ENCODE data around the gene ECSCR.
"Not testable (repeated sequence)": the region's sequence is repeated elsewhere in the genome, so short reads cannot be mapped to it uniquely, and the experiment has no call there.

ECSCR gene, protein sequence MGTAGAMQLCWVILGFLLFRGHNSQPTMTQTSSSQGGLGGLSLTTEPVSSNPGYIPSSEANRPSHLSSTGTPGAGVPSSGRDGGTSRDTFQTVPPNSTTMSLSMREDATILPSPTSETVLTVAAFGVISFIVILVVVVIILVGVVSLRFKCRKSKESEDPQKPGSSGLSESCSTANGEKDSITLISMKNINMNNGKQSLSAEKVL

DNA sequence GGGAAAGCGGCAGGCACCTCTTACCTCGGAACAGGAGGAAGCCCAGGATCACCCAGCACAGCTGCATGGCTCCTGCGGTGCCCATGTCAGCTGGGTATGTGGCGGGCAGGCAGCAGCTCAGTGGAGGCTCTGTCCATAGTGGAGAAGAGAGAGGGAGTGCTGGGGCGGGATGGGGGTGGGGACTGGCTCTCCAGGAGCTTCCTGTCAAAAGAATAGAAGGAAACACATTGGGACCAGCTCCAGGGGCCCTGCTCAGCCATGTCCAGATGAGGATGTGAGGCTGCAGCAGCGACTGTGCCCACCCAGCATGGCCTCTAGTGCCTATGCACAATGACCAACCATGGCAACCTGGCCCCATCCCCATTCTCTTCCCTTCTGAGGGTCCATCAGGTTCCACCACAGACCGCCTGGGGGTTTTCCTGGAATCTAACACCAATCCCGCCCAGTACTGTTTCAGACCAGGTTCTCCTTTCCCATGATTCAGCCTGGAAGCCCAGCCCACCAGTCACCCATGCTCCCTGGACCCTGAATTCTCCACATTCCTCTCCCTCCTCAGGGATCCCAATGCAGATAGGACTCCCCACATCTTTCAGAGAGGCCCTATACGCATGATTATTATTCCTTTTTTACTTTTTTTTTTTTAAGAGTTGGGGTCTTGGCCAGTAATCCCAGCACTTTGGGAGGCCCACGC is at the start of gene ECSCR:
Gene ECSCR, minus strand, starts transcription at position 158 of the 691 bp plus-strand sequence. Its CDS starts 73 bp downstream, at position 85.
- no peak for DNase-seq (ENCODE audit: low read depth in 2 of 2)

DNA sequence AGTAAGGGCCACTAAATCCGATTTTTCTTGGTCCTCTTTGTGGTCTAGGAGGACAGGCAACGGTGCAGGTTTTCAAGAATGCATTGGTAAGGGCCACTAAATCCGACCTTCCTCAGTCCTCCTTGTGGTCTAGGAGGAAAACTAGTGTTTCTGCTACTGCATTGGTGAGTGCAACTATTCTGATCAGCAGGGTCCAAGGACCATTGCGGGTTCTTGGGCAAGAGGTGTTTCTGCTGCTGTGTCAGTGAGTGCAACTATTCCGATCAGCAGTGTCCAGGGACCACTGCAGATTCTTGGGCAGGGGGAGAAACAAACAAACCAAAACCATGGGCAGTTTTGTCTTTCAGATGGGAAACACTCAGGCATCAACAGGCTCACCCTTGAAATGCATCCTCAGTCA is 42.2 kb upstream of the ECSCR start:
- DNase-seq (ENCODE audit: low read depth in 2 of 2), result not testable (repeated sequence)

DNA sequence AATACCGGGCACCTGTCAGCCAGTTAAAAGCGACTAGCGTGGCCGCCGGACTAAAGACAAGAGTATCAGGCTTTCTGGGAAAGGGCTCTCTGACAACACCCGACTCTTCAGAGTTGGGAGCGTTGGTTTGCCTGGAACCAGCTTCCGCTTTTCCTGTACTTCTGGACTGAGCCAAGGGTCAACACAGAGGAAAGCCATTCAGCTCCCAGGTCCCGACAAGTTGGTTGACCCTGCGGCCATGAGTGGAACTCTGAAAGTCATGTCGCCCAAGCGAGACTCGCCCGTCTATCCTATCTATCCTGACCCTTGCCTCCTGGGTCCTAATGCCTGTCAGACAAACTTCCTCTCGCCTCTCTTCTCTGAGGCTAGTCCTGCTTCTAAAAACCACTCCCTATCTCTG is 41.3 kb upstream of the ECSCR start:
- DNase-seq (ENCODE audit: low read depth in 2 of 2), result not testable (repeated sequence)

DNA sequence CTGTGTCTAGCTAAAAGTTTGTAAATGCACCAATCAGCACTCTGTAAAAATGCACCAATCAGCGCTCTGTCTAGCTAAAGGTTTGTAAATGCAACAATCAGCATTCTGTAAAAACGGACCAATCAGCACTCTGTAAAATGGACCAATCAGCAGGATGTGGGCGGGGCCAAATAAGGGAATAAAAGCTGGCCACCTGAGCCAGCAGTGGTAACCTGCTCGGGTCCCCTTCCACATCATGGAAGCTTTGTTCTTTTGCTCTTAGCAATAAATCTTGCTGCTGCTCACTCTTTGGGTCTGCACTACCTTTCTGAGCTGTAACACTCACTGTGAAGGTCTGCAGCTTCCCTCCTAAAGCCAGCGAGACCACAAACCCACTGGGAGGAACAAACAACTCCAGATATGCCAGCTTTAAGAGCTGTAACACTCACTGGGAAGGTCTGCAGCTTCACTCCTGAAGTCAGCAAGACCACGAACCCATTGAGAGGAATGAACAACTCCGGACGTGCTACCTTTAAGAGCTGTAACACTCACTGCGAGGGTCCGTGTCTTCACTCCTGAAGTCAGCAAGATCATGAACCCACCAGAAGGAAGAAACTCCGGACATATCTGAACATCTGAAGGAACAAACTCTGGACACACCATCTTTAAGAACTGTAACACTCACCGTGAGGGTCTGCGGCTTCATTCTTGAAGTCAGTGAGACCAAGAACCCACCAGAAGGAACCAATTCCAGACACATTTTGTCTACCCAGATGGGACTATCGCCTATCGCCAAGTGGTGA is 40.7 kb upstream of the ECSCR start:
- not testable (repeated sequence) for DNase-seq (ENCODE audit: low read depth in 2 of 2)

DNA sequence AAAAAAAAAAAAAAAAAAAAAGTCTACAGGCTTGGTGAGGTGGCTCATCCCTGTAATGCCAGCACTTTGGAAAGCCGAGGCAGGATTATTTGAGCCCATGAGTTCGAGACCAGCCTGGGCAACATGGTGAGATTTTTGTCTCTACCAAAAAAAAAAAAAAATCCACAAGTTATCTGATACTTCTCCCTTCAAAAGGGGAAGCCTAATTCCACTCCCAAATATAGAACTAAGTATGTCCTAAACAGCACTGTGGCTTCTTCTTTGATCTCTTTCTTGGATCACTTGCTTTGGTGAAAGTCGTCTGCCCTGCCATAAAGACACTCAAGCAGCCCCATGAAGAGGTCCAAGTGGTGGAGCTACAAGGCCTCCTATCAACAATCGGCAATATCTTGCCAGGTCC is 38.8 kb upstream of the ECSCR start:
- no peak for DNase-seq (ENCODE audit: low read depth in 2 of 2)

DNA sequence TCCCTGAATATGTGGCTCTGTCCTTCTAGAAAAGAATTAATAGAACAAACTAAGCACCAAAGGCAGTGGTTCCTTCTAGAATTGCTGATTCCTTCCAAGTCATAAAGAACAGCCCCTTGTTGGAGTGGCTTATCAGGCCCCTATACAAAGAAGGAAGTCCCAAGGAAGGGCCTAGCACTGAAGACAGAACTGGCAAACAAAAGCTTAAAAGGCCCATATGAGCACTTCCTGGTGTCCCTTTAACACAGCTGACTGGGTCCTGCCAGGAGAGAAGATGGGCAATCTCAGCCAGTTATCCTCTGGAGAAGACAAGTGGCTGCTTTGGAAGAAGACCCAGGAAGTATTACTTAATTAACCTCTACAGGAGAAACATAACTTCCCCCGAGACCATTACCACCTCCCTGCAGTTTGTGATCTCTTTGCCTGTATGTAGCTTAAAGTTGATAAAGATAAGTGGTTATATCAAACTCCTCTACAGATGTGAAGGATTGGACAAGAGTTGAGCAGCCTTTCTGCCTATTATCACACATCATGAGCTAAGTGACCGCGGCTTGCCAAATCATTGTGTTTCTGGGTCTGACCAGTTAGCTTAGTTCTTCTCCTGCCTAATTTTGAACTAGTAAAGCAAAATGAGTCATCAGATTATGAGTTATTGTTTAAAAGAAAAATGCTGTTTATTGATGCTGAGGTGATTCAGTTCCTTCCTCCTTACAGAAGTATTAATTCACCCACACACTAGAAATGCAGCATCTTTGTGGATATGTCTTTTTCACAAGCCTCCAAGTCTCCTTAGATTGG is 33.3 kb upstream of the ECSCR start:
- no peak for DNase-seq (ENCODE audit: low read depth in 2 of 2)

DNA sequence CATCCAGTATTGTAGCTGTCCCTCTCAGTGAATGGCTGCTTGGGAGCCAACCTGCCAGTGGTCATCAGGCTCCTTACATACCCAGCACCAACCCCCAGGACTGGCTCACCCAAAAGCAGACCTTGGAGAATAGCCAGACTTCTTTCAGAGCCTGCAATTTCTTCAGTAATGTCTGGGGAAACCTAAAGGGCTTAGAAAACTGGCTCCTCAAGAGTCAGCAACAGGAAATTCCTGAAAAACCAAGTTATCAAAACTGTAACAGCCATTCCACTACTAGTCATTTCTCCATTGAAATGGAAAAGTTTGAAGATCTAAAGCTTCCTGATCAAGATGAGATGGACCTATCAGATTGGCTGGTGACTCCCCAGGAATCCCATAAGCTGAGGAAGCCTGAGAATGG is 32.3 kb upstream of the ECSCR start:
- no peak for DNase-seq (ENCODE audit: low read depth in 2 of 2)

DNA sequence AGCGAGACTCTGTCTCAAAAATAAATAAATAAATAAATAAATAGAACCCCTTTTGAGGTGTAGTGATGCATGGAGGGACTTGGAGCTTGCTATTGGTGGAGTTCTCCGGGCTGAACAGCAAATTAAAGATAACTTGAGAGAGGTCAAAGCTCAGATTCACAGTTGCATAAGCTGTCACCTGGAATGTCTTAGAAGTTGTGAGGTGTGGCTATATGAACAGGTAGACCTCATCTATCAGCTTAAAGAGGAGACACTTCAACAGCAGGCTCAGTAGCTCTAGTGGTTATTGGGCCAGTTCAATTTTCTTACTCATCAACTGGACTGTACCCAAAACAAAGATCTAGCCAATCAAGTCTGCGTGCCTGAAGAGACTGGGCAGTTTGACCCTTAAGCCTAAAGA is 31.7 kb upstream of the ECSCR start:
- DNase-seq (ENCODE audit: low read depth in 2 of 2), result no peak

DNA sequence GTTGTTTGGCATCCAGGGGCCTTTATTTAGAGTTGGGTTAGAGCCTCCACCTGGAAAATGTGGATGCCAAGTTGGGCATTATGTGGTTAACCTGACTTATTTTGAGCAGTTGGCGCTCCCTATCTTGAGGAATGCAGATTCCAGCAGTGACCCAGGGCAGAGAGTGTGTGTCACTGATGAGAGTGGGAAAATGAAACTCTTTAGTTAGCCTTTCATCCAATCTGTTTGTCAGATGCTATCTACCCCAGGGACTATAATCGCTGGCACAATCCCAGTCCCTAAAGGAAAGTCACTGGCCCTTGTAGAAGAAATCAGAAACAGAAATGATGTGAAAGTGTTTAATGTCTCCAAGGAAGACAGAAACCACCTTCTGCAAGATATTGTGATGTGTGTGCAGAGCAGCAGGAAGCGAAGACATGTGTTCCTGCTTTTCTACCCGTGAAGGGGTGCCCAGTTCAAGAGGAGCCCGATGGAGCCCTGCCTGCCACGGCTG is 30.2 kb upstream of the ECSCR start:
- no peak for DNase-seq (ENCODE audit: low read depth in 2 of 2)

DNA sequence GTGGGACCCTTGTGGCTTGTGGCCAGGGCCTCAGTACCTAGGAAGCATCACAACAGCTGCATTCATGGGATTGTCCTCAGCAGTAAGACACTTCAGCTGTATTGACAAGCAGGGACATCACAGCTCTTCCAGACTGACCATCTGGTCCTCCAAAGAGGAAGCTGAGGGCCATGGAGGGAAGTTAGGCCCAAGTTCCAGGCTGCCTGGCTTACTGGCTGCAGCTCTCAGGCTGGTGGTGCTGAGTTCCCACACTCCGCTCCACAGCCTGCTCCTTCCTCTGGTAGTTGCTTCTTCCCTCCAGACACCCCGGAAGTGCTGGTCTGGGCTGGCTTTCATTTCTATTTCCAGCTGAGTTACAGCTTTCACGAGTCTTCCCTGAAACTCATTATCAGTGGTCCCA is 25.7 kb upstream of the ECSCR start:
- no peak for DNase-seq (ENCODE audit: low read depth in 2 of 2)

DNA sequence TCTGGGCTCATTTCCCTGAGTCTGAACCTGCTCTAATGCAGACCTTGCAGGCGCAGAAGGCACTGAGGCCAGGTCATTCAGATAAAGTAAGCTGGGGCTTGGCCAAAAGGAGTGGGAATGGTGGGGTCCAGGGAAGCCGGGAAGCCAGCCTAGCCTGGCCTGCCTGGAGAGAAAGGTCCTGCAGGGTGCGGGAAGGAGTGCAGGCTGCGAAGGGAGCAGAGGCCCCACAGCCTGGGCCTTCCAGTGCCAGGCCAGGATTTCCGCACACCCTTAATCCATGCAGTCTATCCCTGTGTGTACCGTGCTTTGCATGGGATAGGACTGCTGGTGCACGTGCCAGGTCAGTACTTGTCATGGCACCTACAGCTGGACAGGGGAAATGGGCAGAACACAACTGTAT is 23.7 kb upstream of the ECSCR start:
- no peak for DNase-seq (ENCODE audit: low read depth in 2 of 2)

DNA sequence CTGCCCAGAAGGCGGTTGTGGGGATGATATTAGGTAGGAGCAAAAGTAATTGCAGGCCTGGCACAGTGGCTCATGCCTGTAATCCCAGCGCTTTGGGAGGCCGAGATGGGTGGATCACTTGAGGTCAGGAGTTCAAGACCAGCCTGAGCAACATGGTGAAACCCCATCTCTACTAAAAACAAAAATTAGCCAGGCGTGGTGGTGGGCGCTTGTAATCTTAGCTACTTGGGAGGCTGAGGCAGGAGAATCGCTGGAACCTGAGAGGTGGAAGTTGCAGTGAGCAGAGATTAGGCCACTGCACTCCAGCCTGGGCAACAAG is 20.3 kb upstream of the ECSCR start:
- not testable (repeated sequence) for DNase-seq (ENCODE audit: low read depth in 2 of 2)

DNA sequence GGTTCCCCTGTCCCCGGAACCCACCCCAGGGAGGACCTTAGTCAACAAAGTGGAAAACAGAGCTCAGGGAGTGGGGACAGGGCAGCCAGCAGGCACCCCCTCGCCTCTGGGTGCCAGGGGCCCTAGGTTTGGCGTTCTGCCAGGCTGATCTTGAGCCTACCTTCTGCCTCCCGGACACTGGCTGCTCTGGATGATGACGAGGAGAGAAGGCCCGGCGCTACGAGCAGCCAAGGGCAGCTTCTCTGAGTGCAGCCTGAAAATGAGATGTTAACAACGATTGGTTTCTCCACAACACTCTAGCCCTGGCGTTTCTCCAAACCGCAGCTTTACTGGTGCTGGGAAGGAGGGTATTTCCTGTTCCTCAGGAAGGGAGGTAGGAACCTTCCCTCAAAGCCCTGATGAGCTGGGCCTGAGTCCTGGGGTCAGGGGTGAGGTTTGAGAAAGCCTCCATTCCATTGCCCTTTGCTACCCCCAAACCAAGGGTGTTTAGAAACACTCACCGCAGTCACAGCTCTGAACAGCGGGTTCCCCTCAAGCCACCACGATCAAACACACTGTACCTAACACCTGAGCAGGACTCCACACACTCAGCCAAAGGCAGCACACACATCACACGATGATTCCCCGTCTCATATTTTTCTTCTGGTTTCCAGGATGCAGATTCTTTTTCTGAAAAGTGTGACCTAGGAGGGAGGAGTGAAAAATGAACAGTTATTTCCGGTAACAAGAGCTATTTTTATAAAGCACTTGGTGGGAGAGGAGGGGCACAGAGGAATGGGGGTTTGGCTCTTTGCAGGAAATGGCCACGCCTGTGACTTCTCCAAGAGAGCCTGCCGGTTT is 19.7 kb upstream of the ECSCR start, which contains the start of gene STING1:
Gene STING1, minus strand, starts transcription at position 709 of the 840 bp plus-strand sequence. CDS start 1,054 bp downstream, outside the sequence.
- peak in 1 of 2 donors; percentile 18 for DNase-seq (ENCODE audit: low read depth in 2 of 2)

DNA sequence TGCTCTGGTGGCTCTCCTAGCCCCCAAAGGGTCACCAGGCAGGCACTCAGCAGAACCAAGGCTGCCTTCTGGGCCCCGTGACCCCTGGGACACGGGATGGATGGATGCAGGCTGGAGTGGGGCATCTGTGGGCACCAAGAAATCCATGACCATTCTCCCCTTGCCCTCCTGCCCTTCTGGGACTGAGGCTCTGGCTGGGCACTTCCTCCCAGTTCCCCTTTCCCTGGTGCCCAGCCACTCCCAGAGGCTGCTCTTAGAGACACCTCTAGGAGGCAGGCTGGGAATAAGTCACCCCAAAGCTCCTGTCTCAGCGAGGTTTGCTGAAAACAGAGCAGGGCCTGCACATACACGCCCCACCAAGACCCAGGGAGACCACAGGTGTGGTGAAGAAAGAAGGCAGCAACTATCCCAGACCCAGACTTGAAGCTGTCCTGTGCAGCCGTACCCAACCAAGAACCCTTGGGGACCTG is 19.1 kb upstream of the ECSCR start:
- DNase-seq (ENCODE audit: low read depth in 2 of 2), result no peak

DNA sequence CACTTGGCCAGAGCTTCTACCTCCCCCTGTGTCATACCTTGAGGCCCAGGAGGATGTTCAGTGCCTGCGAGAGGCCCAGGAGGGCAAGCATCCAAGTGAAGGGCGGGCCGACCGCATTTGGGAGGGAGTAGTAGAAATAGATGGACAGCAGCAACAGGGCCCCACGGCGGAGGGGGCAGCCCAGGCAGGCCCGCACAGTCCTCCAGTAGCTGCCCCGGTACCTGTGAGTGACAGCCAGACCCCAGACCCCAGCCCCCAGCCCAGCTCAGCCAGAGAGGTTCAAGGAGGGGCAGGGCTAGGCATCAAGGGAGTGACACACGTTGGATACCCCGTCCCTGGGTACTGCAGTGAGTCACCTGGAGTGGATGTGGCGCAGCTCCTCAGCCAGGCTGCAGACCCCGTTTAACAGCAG is 18.6 kb upstream of the ECSCR start:
- no peak for DNase-seq (ENCODE audit: low read depth in 2 of 2)

DNA sequence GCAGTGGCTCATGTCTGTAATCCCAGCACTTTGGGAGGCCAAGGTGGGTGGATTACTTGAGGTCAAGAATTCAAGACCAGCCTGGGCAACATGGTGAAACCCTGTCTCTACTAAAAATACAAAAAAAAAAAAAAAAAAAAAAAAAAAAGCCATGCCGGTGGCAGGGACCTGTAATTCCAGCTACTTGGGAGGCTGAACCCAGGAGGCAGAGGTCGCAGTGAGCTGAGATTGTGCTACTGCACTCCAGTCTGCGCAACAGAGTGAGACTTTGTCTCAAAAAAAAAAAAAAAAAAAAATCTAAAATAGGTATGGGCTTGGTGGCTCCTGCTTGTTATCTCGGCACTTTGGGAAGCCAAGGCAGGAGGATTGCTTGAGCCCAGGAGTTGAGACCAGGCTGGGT is 17.2 kb upstream of the ECSCR start:
- not testable (repeated sequence) for DNase-seq (ENCODE audit: low read depth in 2 of 2)

DNA sequence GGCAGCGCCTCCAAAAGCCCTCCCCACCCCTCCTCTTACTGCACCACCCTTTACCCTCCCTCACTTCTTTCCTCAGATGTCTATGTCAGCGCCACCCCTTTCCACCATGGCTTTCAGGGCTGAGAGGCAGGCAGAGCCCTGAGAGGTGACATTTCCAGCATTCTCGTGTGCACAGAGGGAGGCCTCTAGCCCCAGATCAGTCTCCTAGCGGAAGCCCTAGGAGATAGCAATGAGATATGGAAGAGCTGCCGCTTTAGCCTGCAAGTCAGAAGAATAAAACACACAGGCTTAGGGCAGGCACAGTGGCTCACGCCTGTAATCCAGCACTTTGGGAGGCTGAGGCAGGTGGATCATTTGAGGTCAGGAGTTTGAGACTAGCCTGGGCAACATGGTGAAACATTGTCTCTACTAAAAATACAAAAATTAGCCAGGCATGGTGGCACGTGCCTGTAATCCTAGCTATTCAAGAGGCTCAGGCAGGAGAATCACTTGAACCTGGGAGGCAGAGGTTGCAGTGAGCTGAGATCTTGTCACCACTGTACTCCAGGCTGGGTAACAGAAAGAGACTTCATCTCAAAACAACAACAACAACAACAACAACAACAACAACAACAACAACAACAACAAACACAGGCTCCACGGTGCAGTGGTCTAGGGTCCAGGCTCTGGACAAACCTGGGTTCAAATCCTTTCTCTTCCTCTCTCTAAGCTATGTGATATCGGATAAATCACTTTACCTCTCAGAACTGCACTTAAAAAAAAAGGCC is 16.3 kb upstream of the ECSCR start:
- DNase-seq (ENCODE audit: low read depth in 2 of 2), result not testable (repeated sequence)

DNA sequence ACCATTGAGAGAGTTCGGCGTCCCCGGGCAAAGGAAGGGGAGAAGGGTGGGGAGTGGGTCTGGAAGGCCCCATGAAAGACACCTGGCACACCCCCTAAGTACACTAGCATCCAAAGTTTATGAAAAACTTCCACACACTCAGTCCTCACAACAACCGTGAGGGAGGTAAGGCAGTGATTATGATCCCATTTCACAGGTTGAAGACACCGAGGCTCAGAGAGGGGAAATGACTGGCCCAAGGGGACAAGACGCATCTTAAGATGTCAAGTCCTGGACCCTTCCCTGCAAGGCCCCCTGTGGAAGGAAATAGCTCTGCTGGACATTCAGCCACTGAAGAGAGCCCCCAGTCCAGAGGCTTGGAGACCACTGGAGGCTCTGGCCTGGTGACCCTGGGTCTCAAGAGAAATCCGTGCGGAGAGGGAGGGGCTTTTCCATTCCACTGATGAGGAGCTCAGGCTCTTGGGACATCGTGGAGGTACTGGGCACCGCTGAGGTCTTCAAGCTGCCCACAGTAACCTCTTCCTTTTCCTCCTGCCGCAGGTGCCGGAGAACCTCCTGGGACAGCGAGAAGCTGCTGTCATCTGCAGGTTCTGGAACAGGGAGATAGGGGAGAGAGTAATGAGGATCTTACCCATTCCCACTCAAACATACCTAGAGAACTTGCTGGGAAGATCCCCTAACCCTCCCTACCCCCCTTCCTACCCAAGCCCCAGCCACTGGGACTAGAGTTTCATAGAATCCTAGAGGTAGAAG is 13.5 kb upstream of the ECSCR start:
- DNase-seq (ENCODE audit: low read depth in 2 of 2), result no peak

All from stimulated activated CD8-positive, alpha-beta memory T cell treated with anti-CD3 and anti-CD28 coated beads, Interleukin-7, amount 100 ng/mL, for 4 hours (primary cell).